Right renal cortex interstitium (tissue), 3 donors: ENCODE measurements around the gene COBLL1. TPM values are rescaled to one million over a fixed set of nuclear protein-coding genes. Genes with fewer than 3 reads are reported as not detected.
"Not testable (repeated sequence)": the region's sequence is repeated elsewhere in the genome, so short reads cannot be mapped to it uniquely, and the experiment has no call there.

Source experiments
- DNase-seq, 3 donors: peaks; one replicate each; pipeline ENCODE4 v3.0.0-alpha.2; 2013; ENCODE audit warnings: low read depth in 3 of 3, low spot score in 2 of 3
- polyA plus RNA-seq, 3 donors: library from polyadenylated mRNA; unstranded; fragments of 120-200 nt; gene quantifications; one replicate each; pipeline ENCODE4 v1.2.1, GENCODE V29; 2013; ENCODE audit not compliant: insufficient read length in 3 of 3

Gene COBLL1
- 100 to 1,000 TPM; 117 to 135 (median 135) TPM for polyA plus RNA-seq

DNA sequence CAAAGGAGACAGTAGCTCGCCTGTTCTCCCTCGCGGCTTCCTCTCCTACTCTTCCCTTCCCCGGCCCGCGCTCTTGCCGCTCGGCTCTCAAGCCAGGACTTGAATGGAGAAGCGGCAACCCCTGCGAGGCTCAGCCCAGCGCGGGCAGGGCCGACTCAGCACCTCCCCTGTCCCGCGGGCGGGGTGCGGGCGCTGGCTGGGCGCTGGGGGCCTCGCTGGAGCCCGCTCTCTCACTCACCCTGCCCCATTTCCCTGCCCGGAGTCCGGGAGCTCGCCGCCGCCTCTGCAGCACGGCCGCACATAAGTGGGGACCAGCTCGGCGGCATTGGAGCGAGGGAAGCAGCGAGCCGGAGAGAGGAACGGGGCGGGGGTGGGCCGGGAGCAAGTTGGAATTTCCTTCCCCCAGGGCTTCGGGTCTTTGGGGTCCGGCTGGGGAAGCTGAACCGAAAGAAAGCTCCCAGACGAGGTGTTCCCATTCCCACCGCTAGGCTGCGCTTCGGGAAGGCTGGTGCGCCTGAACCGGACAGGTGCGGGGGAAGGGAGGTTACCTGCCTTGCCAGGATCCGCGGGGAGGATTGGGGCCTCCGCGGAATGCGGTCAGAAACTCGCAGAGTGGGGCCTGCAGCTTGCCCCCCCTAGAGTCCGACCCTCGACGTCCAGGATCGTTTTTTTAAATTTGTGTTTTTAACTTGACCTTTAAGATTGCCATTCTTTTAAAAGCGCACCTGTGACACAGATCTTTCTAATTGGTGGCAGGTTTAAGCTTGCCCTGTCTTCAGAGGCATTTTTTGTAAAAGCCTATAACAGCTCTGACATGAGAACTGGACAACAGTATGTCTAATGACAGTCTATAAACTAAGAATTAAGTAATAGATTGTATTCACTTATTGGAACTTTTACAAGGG, at the start of gene COBLL1:
Gene COBLL1, minus strand, starts transcription at position 105 of the 905 bp plus-strand sequence. CDS start 627 bp downstream, outside the sequence.
- DNase-seq, result peak; percentile 72 to 82 (median 78)

DNA sequence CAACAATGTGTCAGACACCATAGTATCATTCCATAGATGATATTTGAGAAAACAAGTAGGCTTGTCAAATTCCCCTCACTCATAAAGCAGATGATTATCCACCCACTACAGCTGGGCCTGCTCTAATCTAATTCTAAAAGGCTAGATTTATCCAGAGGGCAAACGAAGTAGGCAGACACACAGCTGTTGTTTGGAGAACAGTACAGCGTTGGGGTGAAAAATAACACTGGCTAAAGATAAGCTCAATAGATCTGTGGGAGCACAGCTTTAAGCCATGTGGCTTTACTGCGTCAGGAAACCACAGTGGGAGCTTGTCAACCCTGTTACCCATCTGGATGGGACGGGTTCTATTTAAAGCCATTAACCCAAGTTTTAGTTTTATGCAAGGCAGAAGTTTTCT, 48.9 kb upstream of the COBLL1 start:
- DNase-seq, result no peak

DNA sequence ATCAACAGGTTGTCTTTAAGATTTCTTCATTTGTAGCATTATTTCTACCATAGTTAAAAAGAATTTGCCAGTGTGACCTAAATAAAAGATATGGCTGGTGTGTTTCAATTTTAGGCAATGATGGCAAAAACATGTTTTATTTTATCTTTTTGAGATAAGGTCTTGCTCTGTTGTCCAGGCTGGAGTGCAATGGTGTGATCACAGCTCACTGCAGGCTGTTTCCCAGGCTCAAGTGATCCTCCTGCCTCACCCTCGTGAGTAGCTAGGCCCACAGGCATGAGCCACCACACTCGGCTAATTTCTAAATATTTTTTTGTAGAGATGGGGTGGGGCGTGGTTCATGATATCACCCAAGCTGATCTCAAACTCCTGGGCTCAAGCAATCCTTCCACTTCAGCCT, 47.0 kb upstream of the COBLL1 start:
- DNase-seq, result no peak

DNA sequence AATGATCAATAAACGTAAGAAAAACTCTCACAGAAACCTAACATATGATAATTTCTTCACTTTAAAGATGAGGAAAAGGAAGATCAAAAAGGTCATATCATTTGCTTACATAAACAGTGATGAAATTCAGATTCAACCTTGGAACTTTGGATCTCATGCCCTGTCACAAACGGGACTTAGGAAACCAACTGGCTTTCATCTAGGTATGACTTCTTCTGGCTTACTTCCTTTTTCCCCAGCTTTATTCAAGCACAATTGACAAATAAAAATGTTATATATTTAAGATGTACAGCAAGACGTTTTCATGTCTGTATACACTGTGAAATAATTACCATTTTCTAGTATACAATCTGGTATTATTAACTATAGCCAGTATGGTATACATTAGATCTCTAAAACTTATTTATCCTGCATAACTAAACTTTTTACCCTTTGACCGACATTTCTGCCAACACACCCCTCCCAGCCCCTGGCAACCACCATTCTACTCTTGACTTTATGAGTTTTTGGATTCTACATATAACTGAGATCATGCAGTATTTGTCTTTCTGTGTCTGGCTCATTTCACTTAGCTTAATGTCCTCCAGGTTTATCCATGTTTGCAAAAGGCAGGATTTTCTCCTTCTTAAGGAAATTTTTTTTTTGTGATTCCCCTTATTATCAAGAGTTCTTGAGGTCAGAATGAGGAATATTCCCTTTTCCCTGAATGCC, 46.0 kb upstream of the COBLL1 start:
- DNase-seq, result no peak

DNA sequence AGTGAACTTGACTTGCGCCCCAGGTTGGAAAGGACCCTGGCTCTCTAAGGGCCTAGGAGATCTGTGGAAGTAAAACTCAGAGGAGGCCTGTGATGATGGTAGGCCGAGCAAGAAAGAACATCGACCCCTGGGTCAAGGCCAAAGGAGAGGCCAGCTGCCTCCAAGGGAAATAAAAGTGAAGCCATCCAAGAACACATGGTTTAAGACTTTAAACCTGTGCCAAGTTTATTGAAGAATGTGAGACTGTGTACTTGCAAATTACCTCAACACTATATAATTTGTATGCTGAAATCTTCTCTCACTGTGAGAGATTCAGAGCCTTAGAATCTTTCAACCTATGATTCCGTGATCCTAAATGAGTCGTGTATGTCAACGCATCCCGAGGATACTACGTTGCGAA, 40.7 kb upstream of the COBLL1 start:
- DNase-seq, result no peak

GRCh38 chr2:164881524-164881923, 39.9 kb upstream of the COBLL1 start:
- no peak for DNase-seq

DNA sequence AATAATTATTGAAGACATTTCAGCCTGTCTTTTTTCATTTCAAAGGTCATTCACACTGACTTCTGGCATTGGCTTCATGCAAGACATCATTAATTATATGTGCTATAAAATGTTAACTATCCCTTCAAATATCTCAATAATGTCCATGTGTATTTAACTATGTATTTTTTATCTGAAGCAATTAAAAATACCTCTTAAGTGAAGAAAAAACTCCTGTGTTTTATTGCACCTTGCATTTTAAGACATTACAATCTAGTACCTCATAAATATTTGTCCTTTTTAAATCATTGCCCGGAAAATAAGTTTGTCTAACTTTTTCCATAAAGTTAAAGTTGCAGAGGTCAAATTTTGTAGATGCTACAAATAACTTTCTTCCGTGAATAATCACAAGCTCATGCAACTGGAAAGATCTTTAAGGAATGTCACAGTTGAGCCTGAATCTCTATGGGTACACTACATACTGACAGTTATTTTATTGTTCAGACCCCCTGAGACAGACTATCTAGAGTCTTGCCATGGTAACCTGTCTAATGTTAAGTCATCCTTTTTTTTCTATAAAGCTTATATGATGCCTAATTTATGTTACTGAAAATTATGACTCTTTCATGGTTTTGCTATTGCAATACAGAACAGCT, 38.4 kb upstream of the COBLL1 start:
- no peak for DNase-seq

DNA sequence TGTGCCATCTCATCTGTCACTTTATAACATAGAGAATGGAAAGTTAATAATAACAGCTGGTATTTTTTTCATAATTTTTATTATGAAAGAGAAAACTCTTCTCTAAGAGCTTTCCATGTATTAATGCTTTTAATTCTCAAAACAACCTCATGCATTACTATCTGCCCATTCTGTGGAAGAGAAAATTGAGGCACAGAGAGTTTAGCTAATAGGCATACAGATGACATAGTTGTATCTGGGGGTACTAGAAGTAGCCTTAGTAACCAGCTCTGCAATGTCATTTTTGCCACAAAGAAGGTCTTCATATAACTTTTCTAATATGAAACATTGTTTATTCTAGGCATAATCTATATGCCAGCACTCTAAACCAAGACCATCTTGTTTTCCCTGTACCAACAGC, 36.3 kb upstream of the COBLL1 start:
- DNase-seq, result no peak

DNA sequence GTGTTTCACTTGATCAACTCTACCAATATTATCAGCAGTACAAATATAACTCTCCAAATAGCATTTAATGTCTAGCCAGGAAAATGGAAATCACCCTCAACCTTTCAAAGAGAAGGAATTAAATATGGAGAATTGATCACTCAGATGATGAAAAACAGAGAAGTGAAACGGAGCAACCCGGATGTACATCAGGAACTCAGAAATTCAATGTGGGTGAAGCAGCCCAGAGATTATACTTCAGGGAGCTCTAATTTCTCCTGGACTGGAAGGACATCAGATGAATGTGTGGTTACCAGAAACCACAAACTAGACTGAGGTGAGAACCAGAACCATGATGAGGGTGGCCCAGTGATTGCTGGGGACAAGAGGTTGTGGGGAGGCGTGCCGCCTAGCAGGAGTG, 35.5 kb upstream of the COBLL1 start:
- DNase-seq, result no peak

- DNase-seq, result no peak
Observed at GRCh38 chr2:164875334-164876205, 33.9 kb upstream of the COBLL1 start.

DNA sequence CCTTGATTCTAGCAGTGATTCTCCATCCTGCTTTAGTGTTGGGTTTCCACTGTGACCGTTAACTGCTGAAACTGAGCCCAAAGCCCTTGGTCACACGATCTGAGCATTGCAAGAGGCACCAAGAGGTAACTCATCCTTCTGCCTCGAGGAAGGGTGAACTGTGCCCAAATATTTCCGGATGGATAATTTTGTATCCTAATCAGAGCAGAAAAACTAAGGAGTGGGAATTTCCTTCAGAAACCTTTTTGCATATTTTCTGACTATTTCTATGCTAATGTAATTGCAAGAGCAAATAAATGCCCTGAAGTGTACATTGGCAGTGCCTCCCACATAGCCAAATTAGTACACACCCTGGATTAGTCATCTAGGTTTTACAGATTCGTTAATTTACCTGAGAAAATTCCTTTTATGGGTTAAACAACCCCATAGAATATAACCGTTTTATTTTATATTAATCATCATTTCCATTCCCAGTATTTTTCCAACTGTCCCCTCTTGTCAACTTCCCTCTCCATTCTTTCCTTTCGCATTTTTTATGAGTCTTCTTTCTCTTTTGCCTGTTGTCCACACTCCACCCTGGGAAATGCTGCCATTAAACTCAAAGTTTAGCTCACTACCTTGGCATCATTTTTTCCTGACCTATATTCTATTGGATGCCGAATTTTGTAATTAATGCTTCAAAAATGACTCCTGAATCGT, 31.7 kb upstream of the COBLL1 start:
- DNase-seq, result no peak

DNA sequence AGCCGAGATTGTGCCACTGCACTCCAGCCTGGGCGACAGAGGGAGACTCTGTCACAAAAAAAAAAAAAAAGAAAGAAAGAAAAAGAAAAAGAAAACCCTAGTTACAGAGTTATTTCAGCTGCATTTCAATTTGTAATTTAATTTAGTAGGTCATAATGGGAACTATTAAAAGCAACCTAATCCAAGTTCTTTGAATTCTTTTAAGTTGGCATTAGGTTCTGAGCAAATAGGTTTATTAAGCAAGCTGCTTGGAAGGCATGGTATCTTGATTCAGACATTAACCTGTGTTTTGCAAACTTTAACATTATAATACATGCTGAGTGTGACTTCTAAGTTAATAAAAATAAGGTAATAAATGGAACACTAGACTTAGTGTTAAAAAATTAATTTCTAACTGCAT, 29.8 kb upstream of the COBLL1 start:
- DNase-seq, result no peak

GRCh38 chr2:164869420-164869772, 27.8 kb upstream of the COBLL1 start:
- DNase-seq, result no peak

DNA sequence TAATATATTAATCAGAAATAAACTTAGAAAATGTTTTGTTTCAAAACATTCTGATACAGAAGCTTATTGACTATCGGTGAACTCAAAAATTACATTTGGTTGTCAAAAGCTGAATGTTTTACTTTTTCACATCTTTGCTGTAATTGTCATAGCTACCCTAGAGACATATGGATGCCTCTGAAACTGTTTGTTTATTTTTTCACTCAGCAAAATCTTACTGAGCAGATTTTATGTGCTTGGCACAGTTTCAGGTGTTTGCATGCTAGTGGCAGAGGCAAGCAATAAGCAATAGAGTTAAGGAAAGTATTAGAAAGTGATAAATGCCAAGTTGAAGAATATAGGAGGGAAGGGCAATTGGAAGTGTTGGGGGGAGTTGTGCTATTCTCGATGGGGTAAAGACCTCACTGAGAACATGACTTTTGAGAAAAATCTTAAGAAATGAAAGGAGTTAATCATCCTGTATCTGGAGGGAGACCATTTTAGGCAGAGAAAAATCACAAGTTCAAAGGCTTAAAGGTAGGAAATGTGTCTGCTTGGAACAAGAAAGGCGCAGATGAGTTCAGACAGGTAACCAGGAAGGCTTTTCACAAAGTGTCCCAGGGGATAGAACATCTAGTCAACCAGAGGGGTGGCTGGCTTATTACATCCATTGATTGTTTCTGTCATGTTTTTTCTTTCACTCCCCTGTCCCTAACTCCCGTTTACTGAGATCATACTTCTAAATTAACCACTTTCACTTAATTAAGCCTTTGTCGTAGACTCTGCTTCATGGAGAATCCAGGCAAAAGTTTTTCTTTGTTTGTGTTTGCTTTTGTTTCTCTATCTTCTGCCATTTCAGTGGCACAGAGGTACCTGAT, 27.2 kb upstream of the COBLL1 start:
- DNase-seq, result no peak

- DNase-seq, result no peak
Observed at GRCh38 chr2:164867779-164868397, 26.3 kb upstream of the COBLL1 start.

DNA sequence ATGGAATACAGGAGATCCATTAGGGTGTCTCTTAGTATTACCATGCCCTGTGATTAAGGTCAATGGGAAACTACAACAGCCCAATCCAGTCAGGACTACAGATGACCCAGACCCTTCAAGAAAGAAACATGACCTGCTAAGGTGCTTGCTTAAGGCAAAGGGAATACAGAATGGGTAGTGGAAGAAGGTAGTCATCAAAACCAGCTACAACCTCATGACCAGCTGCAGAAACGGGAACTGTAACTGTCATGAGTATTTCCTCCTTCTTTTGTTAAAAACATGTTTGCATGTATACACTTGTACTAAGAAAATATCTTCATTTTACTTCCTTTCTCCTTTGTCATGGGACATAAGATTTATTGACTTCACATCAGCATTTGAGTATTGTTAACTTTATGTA, 24.8 kb upstream of the COBLL1 start:
- DNase-seq, result not testable (repeated sequence)

GRCh38 chr2:164860694-164861042, 19.0 kb upstream of the COBLL1 start:
- no peak for DNase-seq

DNA sequence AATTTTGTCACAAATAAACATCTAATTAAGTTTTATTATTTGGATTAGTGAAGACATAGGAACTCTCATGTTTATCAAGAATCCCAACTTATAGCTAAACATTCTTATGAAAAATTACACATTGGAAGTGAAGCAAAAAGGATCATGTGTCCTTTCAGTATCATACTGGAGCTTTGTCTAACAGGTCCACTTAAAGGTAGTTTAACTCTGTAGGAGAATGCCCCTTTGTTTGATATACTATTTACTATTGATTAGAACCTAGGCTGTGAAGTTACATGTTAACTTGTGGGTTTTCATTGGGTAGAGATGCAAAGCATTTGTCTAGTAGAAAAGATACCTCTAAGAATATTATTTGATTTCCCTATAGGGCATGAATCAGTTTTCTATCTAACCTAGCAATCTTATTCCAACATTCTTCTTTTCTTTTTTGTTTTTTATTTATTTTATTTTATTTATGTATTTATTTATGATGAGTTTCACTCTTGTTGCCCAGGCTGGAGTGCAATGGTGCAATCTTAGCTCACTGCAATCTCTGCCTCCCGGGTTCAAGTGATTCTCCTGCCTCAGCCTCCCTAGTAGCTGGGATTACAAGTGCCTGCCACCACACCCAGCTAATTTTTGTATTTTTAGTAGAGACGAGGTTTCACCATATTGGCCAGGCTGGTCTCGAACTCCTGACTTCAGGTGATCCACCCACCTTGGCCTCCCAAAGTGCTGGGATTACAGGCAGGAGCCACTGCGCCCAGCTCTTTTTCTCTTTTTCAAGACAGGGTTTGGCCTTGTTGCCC, 18.5 kb upstream of the COBLL1 start:
- DNase-seq, result not testable (repeated sequence)
